AG20443 (cell line): ENCODE results near the gene DGKZ.

ENCODE experiments used
- DNase-seq: peaks from one replicate; pipeline ENCODE4 v3.0.0; 2012; ENCODE audit warnings: low spot score, mixed read lengths

DGKZ gene

GRCh38 chr11:46381819-46382645 lies 34.8 kb downstream of the DGKZ start:
- DNase-seq: peak; percentile 37

GRCh38 chr11:46382646-46383403 lies 35.6 kb downstream of the DGKZ start:
- peak; percentile 79 for DNase-seq

GRCh38 chr11:46383404-46383758 lies 36.1 kb downstream of the DGKZ start:
- no peak for DNase-seq

GRCh38 chr11:46383974-46384701 lies 36.9 kb downstream of the DGKZ start:
- DNase-seq: no peak

- DNase-seq: no peak
Measured at GRCh38 chr11:46385169-46386004, 38.1 kb downstream of the DGKZ start.

GRCh38 chr11:46386005-46386578 lies 38.8 kb downstream of the DGKZ start:
- DNase-seq: no peak

- no peak for DNase-seq
Measured at GRCh38 chr11:46386674-46387073, 39.4 kb downstream of the DGKZ start.

- DNase-seq: no peak
Measured at GRCh38 chr11:46387456-46387855, 40.2 kb downstream of the DGKZ start.

- peak; percentile 22 for DNase-seq
Measured at GRCh38 chr11:46387919-46388618, 40.8 kb downstream of the DGKZ start.

GRCh38 chr11:46388619-46389449 lies 41.6 kb downstream of the DGKZ start:
- no peak for DNase-seq

- DNase-seq: peak; percentile 91
Measured at GRCh38 chr11:46389450-46390330, 42.4 kb downstream of the DGKZ start.

GRCh38 chr11:46390331-46391171 lies 43.3 kb downstream of the DGKZ start:
- DNase-seq: peak; percentile 28

- DNase-seq: no peak
Measured at GRCh38 chr11:46391186-46391577, 43.9 kb downstream of the DGKZ start.

- peak; percentile 60 for DNase-seq
Measured at GRCh38 chr11:46391578-46392420, 44.5 kb downstream of the DGKZ start, which contains the start of gene CHRM4. Gene CHRM4 (minus strand): TSS chr11:46391776. CDS start chr11:46386557, 5,219 bp downstream.

GRCh38 chr11:46392421-46393230 lies 45.4 kb downstream of the DGKZ start:
- peak; percentile 97 for DNase-seq

- DNase-seq: no peak
Measured at GRCh38 chr11:46393231-46393616, 46.0 kb downstream of the DGKZ start.
